WERI-Rb-1 (cell line): ENCODE data around the gene COX6A2.

ENCODE experiments used
- DNase-seq: peaks from one replicate; pipeline ENCODE4 v3.0.0-alpha.2; 2020
- H3K27ac ChIP-seq: fragments of 250-450 bp; sonication (Bioruptor Pico); 2 replicates; pipeline ENCODE4 v1.5.1; 2020; ENCODE audit warnings: mild to moderate bottlenecking, moderate library complexity
- H3K27me3 ChIP-seq: fragments of 250-450 bp; sonication (Bioruptor Pico); 2 replicates; pipeline ENCODE4 v1.5.1; 2021; ENCODE audit warnings: mild to moderate bottlenecking, low read depth, moderate library complexity; ENCODE audit not compliant: insufficient read depth, severe bottlenecking
- H3K36me3 ChIP-seq: fragments of 250-450 bp; sonication (Bioruptor Pico); 2 replicates; pipeline ENCODE4 v1.5.1; 2020; ENCODE audit warnings: mild to moderate bottlenecking, moderate library complexity
- H3K4me3 ChIP-seq: 2 replicates; pipeline ENCODE4 v1.5.1; 2011; ENCODE audit warnings: low read depth, mild to moderate bottlenecking, control low read depth, low read length
- H3K9me3 ChIP-seq: fragments of 250-450 bp; sonication (Bioruptor Pico); 2 replicates; pipeline ENCODE4 v1.5.1; 2021; ENCODE audit warnings: mild to moderate bottlenecking, moderate library complexity; ENCODE audit not compliant: severe bottlenecking
- TF ChIP-seq, protein P1 (sequence below): IDR thresholded peaks from 2 replicates; pipeline ENCODE4 v1.5.1; 2011; ENCODE audit warnings: low read depth, mild to moderate bottlenecking, control low read depth, inconsistent platforms, low read length

COX6A2 gene

DNA sequence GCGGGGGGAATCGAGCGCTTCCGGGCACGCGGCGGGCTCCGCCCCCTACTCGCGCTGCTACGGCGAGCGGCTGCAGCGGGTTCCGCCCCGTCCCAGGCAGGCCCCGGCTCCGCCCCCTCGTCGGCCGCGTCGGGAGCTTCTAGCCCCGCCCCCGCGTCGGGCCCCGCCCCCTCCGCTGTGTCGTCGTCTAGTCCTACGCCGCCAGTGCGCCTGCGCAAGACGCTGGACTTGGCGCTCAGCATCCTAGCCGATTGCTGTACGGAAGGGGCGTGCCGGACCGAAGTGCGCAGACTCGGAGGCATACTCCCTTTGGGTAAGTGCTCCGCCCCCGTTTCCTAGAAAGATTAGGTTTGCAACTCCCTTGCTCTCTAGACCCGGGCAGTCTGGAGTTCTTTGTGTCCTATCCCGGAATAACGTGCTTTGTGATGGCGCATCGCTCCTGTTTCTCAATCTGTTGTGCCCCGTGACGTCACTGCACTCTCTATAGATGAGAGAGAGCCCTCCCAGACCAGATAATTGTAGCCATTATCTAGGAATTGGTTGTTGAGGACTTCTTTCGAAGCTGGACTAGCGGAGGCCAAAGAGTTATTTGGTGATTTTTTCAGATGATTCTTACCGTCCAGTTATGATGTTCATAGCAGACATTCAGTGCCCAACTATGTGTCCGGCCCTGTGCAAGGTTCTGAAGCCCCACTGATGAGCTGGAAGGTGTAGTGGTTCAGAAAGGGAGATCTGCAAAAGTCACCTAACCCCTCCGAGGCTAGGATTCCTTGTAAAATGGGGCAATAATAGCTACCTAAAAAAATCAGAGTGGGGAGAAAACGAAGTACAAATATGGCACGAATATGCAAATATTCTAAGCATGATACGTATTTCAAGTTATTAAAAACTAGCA is 31.8 kb upstream of the COX6A2 start:
- Histone ChIP-seq H3K36me3 (peaks cover 19% of the 10 kb centered on the region), H3K27ac (peak overlapping the region; percentile 98), H3K27me3 (no peaks in the 10 kb centered on the region), H3K4me3 (peak overlapping the region; percentile 88), H3K9me3 (no peaks in the 10 kb centered on the region)
- DNase-seq: peak; percentile 100
- TF ChIP-seq, protein P1, sequence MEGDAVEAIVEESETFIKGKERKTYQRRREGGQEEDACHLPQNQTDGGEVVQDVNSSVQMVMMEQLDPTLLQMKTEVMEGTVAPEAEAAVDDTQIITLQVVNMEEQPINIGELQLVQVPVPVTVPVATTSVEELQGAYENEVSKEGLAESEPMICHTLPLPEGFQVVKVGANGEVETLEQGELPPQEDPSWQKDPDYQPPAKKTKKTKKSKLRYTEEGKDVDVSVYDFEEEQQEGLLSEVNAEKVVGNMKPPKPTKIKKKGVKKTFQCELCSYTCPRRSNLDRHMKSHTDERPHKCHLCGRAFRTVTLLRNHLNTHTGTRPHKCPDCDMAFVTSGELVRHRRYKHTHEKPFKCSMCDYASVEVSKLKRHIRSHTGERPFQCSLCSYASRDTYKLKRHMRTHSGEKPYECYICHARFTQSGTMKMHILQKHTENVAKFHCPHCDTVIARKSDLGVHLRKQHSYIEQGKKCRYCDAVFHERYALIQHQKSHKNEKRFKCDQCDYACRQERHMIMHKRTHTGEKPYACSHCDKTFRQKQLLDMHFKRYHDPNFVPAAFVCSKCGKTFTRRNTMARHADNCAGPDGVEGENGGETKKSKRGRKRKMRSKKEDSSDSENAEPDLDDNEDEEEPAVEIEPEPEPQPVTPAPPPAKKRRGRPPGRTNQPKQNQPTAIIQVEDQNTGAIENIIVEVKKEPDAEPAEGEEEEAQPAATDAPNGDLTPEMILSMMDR: no peak

DNA sequence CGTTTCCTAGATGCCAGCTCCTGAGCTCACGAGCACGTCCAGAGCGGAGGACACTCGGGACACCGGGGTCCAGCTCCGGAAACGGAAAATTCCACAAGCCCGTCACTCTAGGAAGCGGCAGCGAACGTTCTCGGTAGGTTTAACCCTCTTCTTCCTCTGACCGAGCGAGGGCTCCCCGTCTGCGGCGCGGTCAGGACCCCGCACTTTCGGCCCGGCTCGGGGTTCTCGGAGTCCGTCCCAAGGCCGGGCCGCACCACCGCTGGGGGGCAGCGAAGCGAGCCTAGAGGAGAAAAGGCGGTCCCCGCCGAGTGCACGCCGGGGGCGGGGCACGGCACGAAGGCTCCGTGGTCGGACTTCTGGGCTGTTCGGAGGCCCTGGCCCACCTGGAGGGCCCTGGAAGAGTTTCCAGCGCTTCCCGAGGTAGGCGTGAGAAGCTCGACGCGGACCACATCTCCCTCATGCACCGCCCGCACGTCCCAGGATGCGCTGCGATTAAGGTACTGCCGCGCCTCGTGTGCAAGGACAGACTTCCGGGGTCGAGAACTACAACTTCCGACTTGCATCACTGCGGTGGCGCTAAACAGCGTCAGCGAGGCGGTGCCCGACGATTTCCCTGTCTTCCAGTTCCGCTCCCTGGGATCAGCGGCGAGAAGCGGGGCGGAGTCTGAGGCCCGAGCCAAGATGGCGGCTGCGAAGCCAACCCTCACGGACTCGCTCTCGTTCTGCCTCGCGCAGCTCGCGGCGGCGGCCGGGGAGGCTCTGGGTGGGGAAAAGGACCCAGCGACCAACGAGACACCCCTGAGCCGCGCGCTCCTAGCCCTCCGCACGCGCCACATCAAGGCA is 30.9 kb upstream of the COX6A2 start, which contains the start of gene ARMC5:
TSS of gene ARMC5 (plus strand) at position 658 of the 843 bp plus-strand sequence. CDS start at position 682, 24 bp downstream.
- Histone ChIP-seq H3K27ac (peak within 1 kb of the TSS; percentile 98), H3K4me3 (peak within 1 kb of the TSS; percentile 88), H3K36me3 (peaks cover 17% of the 10 kb centered on the region), H3K9me3 (no peaks in the 10 kb centered on the region), H3K27me3 (no peaks in the 10 kb centered on the region)
- TF ChIP-seq, protein P1: peak; percentile 63
- peak; percentile 98 for DNase-seq

GRCh38 chr16:31458073-31458843 is 30.1 kb upstream of the COX6A2 start:
- Histone ChIP-seq H3K27me3 (no peaks in the 10 kb centered on the region), H3K27ac (peak overlapping the region; percentile 98), H3K4me3 (peak overlapping the region; percentile 88), H3K9me3 (no peaks in the 10 kb centered on the region), H3K36me3 (peaks cover 17% of the 10 kb centered on the region)
- peak; percentile 46 for DNase-seq
- TF ChIP-seq, protein P1: peak; percentile 42

DNA sequence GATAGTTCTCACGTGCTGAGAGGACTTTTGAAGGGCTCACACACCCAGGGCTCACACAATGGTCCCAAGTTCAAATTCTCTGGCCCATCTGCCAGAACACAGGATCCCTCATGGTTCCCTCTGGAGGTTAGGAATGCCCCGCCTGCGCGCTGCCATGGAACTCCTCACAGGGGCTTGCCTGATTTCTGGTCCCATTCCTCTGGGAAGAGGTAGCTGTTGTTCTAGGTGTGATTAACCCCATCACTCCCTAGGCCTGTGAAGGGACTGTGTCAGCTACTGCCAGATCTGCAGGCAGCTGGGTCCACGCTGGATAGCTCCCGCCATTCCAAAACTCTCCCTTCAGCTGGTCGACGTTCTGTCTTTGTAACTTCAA is 28.8 kb upstream of the COX6A2 start:
- Histone ChIP-seq H3K4me3 (no peak overlapping the region), H3K27me3 (no peaks in the 10 kb centered on the region), H3K36me3 (peaks cover 9% of the 10 kb centered on the region), H3K9me3 (no peaks in the 10 kb centered on the region), H3K27ac (no peak overlapping the region)
- no peak for DNase-seq
- TF ChIP-seq, protein P1: no peak

GRCh38 chr16:31455601-31456314 is 27.6 kb upstream of the COX6A2 start:
- no peak overlapping the region for H3K27ac ChIP-seq
- peaks cover 6% of the 10 kb centered on the region for H3K36me3 ChIP-seq
- H3K4me3 ChIP-seq: no peak overlapping the region
- H3K27me3 ChIP-seq: no peaks in the 10 kb centered on the region
- H3K9me3 ChIP-seq: no peaks in the 10 kb centered on the region
- peak; percentile 43 for DNase-seq
- TF ChIP-seq, protein P1: peak; percentile 77
